ENCODE measurements around the gene PDE2A. TPM values are rescaled to one million over a fixed set of nuclear protein-coding genes. Genes with fewer than 3 reads are reported as not detected.
"Not testable (repeated sequence)": the region's sequence is repeated elsewhere in the genome, so short reads cannot be mapped to it uniquely, and the experiment has no call there.

The PDE2A gene
- total RNA-seq, 4 donors from 2014 or later, result 40.2 to 69.6 (median 50.4) TPM

DNA sequence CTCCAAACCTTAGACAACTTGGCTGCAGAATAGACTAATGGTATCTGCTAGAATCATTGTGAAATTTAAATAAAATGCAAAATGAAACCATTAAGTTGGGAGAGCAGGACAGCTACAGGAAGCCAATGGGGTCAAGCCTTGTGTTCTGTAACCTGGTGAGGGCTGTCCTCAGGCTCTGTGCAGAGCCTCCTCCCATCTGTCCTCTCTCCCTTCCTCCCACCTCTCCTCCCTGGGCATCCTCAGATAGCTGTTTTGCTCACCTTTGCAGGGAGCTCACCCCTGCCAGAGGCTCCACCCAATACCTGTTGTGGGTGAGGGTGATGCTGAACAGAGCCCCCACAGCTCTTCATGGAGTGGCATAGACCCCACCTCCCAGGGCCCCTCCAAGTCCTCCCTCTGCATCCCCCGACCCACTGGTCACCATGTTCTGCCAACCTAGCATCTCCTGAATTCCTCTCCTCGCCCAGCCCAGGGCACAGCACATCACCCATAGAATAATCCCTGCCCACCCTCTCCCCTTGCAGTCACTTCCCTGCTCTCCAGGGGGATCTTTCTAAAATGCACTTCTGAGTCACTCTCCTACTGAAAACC, 100.3 kb downstream of the PDE2A start:
- no peak overlapping the region for H3K4me3 ChIP-seq (replicated peaks in 1 of 3)
- intact Hi-C loops (cut with DNase I), result loop anchor here (5.0 kb wide), 1 partner anchor 92 kb away; no protein-coding TSS in a partner anchor
- WGBS, 2 donors, result 89 to 93% methylated on average over 2 of the region's 2 CpGs

DNA sequence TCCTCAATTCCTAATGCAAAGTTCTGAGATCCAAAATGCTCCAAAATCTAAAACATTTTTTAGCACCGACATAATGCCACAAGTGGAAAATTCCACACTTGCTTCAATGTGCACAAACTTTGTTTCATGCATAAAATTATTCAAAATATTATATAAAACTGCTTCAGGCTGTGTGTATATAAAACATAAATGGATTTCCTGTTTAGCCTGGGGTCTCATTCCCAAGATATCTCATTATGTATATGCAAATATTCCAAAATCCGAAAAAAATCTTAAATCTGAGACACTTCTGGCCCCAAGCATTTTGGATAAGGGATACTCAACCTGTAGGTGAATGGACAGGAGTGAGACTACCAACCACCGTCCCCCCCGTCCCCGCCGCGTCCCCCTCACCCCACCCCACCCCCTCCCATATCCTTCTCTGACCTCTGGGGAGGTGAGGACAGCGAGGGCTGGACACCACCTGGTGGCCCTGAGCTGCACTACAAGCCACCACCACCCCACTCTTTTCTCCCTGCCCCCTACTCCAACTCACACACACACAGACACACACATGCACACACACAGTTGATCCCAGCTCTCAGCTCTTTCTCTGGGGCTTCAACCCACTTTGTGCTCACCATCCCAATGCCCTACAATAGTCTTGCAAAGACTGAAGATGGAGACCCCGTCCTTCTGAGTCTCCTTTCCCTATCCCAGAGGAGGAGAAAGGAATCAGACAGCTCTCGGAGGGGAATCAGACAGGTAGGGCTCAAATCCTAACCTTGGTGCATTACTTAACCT, 101.0 kb downstream of the PDE2A start:
- H3K36me3 ChIP-seq, result no peaks in the 10 kb centered on the region
- no peaks in the 10 kb centered on the region for H3K27me3 ChIP-seq
- peak; percentile 45 to 46 for DNase-seq
- TF ChIP-seq POLR2A (IDR thresholded peaks at IDR 0.05), result no peak
- TF ChIP-seq, protein P1, sequence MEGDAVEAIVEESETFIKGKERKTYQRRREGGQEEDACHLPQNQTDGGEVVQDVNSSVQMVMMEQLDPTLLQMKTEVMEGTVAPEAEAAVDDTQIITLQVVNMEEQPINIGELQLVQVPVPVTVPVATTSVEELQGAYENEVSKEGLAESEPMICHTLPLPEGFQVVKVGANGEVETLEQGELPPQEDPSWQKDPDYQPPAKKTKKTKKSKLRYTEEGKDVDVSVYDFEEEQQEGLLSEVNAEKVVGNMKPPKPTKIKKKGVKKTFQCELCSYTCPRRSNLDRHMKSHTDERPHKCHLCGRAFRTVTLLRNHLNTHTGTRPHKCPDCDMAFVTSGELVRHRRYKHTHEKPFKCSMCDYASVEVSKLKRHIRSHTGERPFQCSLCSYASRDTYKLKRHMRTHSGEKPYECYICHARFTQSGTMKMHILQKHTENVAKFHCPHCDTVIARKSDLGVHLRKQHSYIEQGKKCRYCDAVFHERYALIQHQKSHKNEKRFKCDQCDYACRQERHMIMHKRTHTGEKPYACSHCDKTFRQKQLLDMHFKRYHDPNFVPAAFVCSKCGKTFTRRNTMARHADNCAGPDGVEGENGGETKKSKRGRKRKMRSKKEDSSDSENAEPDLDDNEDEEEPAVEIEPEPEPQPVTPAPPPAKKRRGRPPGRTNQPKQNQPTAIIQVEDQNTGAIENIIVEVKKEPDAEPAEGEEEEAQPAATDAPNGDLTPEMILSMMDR (IDR thresholded peaks at IDR 0.05), result peak; percentile 53 to 78 (median 65)
- H3K9me3 ChIP-seq, result no peaks in the 10 kb centered on the region
- H3K4me1 ChIP-seq, result no peaks in the 10 kb centered on the region
- H3K27ac ChIP-seq, result no peak overlapping the region
- intact Hi-C loops (cut with DNase I), result loop anchor here (5.0 kb wide), 1 partner anchor 91 kb away; no protein-coding TSS in a partner anchor
- WGBS, 2 donors, result 33 to 35% methylated on average over 8 to 10 of the region's 10 CpGs
- no peak overlapping the region for H3K4me3 ChIP-seq (replicated peaks in 1 of 3)

More for the DNA sequence above, 100.3 kb downstream of the PDE2A start:
- H3K27me3 ChIP-seq, result no peaks in the 10 kb centered on the region
- no peak for TF ChIP-seq POLR2A (IDR thresholded peaks at IDR 0.05)
- TF ChIP-seq, protein P1 (IDR thresholded peaks at IDR 0.05), result no peak
- H3K36me3 ChIP-seq, result no peaks in the 10 kb centered on the region
- no peaks in the 10 kb centered on the region for H3K4me1 ChIP-seq
- no peak for DNase-seq
- H3K9me3 ChIP-seq, result no peaks in the 10 kb centered on the region
- no peak overlapping the region for H3K27ac ChIP-seq

DNA sequence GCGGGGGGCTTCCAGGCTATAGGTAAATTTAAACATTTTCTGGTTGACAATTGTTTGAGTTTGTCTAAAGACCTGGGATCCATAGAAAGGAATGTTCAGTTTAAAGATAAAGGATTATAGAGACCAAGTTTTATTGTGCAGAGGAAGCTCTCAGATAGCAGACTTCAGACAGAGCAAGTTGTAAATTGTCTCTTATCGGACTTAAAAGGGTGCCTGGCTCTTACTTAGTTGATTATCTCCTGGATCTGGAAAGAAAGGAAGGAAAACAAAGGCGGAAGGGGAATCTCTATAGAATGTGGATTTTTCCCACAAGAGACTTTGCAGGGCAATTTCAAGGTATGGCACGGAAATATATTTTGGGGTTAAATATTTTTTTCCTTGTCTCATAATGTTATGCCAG, 101.7 kb downstream of the PDE2A start:
- WGBS, 2 donors, result 72 to 82% methylated on average over 4 of the region's 4 CpGs
- intact Hi-C loops (cut with DNase I), result loop anchor here (5.0 kb wide), 1 partner anchor 90 kb away; no protein-coding TSS in a partner anchor
- H3K36me3 ChIP-seq, result not testable (repeated sequence)

DNA sequence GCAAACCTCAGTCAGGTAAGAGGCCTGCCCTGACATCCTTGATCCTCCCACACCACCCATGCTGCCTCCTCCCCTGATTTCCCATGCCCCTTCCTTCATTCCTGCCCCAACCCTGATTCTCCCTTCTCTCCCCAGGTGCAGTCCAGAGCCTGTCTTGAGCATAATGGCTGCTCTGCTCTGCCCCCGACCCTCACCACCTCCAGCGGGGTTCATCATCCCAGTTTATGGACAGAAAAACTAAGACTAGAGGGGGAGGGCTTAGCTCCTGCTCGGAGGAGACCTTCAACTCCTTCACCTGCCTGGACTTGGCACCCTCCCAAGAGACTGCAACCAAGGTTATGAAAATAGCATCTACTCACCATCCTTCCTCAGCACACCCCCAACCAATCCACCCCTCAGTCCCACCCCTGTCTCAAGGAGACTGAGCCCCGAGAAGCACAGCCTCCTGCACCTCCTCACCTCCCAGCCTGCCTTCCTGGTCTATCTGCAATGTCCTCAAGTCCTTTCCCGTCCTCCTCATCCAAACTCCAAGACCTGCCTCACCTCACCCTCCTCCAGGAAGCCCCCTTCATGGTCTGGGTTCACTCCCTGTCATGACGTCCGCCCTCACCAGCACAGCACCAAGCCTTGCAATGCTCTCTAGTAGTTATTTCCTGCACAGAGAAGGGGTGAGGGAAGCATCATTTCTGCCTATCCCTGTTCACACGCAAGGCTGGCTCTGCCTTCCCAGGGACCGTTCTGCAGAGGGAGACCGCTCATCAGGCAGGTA, 103.1 kb downstream of the PDE2A start:
- intact Hi-C loops (cut with DNase I), result loop anchor here (5.0 kb wide), 1 partner anchor 89 kb away; no protein-coding TSS in a partner anchor

More for the DNA sequence above, 101.7 kb downstream of the PDE2A start:
- not testable (repeated sequence) for H3K4me1 ChIP-seq; H3K4me3 ChIP-seq (replicated peaks in 1 of 3); H3K9me3 ChIP-seq; DNase-seq; H3K27ac ChIP-seq; H3K27me3 ChIP-seq

More for the DNA sequence above, 103.1 kb downstream of the PDE2A start:
- Histone ChIP-seq H3K27me3 (no peaks in the 10 kb centered on the region), H3K27ac (no peak overlapping the region), H3K4me1 (no peaks in the 10 kb centered on the region), H3K4me3 (replicated peaks in 1 of 3) (no peak overlapping the region), H3K36me3 (no peaks in the 10 kb centered on the region), H3K9me3 (no peaks in the 10 kb centered on the region)
- no peak for DNase-seq
- TF ChIP-seq POLR2A (IDR thresholded peaks at IDR 0.05), result no peak
- TF ChIP-seq, protein P1 (IDR thresholded peaks at IDR 0.05), result no peak
- WGBS, 2 donors, result 79 to 83% methylated on average over 9 to 10 of the region's 10 CpGs
